Neuronal stem cell (in vitro differentiated cells): ENCODE results near the gene CC2D2B. TPM values are rescaled to one million over a fixed set of nuclear protein-coding genes. Genes with fewer than 3 reads are reported as not detected.

Experiments used
- DNase-seq: peaks from one replicate; pipeline ENCODE4 v3.0.0-alpha.2; 2013; ENCODE audit warnings: low spot score
- H2AFZ ChIP-seq: one replicate; pipeline ENCODE4 v1.6.1; 2013; ENCODE audit warnings: mild to moderate bottlenecking, low read length, inconsistent platforms
- H2AK5ac ChIP-seq: 2 replicates; pipeline ENCODE4 v1.6.1; 2013; ENCODE audit warnings: low read depth, mild to moderate bottlenecking, inconsistent platforms, low read length, moderate library complexity, mixed read lengths
- H2BK120ac ChIP-seq: 2 replicates; pipeline ENCODE4 v1.6.1; 2013; ENCODE audit warnings: low read depth, mild to moderate bottlenecking, inconsistent platforms, low read length, moderate library complexity, mixed read lengths
- H2BK12ac ChIP-seq: one replicate; pipeline ENCODE4 v1.6.1; 2013; ENCODE audit warnings: low read length, inconsistent platforms
- H2BK15ac ChIP-seq: 2 replicates; pipeline ENCODE4 v1.6.1; 2013; ENCODE audit warnings: mild to moderate bottlenecking, low read length, inconsistent platforms, mixed read lengths
- H2BK5ac ChIP-seq: one replicate; pipeline ENCODE4 v1.6.1; 2013; ENCODE audit warnings: inconsistent platforms, mild to moderate bottlenecking, low read length, moderate library complexity
- H3K14ac ChIP-seq: one replicate; pipeline ENCODE4 v1.6.1; 2013; ENCODE audit warnings: low read length, inconsistent platforms
- H3K18ac ChIP-seq: 2 replicates; pipeline ENCODE4 v1.6.1; 2013; ENCODE audit warnings: low read length, inconsistent platforms
- H3K23ac ChIP-seq: 2 replicates; pipeline ENCODE4 v1.6.1; 2013; ENCODE audit warnings: low read depth, mild to moderate bottlenecking, mixed read lengths, low read length, inconsistent platforms; ENCODE audit not compliant: poor library complexity
- H3K27ac ChIP-seq: replicated peaks from 3 replicates; pipeline ENCODE4 v1.5.1; 2013; ENCODE audit warnings: low read length, inconsistent platforms
- H3K27me3 ChIP-seq, 3 experiments: 2 replicates each; pipeline ENCODE4 v1.6.1; 2013; ENCODE audit warnings: low read length in 3 of 3, mild to moderate bottlenecking in 2 of 3, inconsistent platforms in 1 of 3, low read depth in 1 of 3, mixed read lengths in 1 of 3, moderate library complexity in 1 of 3; ENCODE audit not compliant: control insufficient read depth in 3 of 3, insufficient read depth in 3 of 3
- H3K36me3 ChIP-seq, 2 donors: replicated peaks in 1 of 2; 2 replicates each; pipeline ENCODE4 v1.6.1; 2013; ENCODE audit warnings: low read length in 2 of 2; ENCODE audit not compliant: control insufficient read depth in 2 of 2, insufficient read depth in 2 of 2
- H3K4ac ChIP-seq: 2 replicates; pipeline ENCODE4 v1.6.1; 2013; ENCODE audit warnings: inconsistent platforms, mild to moderate bottlenecking, low read length, moderate library complexity
- H3K4me1 ChIP-seq, 2 donors: 1 replicate in 1 of 2; 2 replicates in 1 of 2; pipeline ENCODE4 v1.6.1; 2013; ENCODE audit warnings: low read length in 2 of 2, low read depth in 1 of 2; ENCODE audit not compliant: control insufficient read depth in 2 of 2, insufficient read depth in 1 of 2
- H3K4me2 ChIP-seq: one replicate; pipeline ENCODE4 v1.6.1; 2013; ENCODE audit warnings: mild to moderate bottlenecking, low read length, inconsistent platforms; ENCODE audit not compliant: insufficient read depth, poor library complexity, severe bottlenecking
- H3K4me3 ChIP-seq, 2 donors: 2 replicates each; pipeline ENCODE4 v1.5.1; 2013; ENCODE audit warnings: low read length in 2 of 2, mild to moderate bottlenecking in 2 of 2, inconsistent platforms in 1 of 2, moderate library complexity in 1 of 2
- H3K79me1 ChIP-seq: one replicate; pipeline ENCODE4 v1.6.1; 2013; ENCODE audit warnings: low read depth, mild to moderate bottlenecking, inconsistent platforms, low read length, moderate library complexity
- H3K9ac ChIP-seq: one replicate; pipeline ENCODE4 v1.6.1; 2013; ENCODE audit warnings: mild to moderate bottlenecking, low read depth, low read length, inconsistent platforms; ENCODE audit not compliant: poor library complexity
- H3K9me3 ChIP-seq, 2 donors: replicated peaks in 1 of 2; 2 replicates each; pipeline versions ENCODE3 to v1.6.1; 2013; ENCODE audit warnings: low read length in 2 of 2, mild to moderate bottlenecking in 2 of 2, inconsistent platforms in 1 of 2, low read depth in 1 of 2, mixed read lengths in 1 of 2, moderate library complexity in 1 of 2; ENCODE audit not compliant: control insufficient read depth in 2 of 2, insufficient read depth in 1 of 2
- H4K8ac ChIP-seq: one replicate; pipeline ENCODE4 v1.6.1; 2013; ENCODE audit warnings: low read depth, mild to moderate bottlenecking, inconsistent platforms, low read length, moderate library complexity
- H4K91ac ChIP-seq: one replicate; pipeline ENCODE4 v1.6.1; 2013; ENCODE audit warnings: low read length, low read depth, mild to moderate bottlenecking, inconsistent platforms; ENCODE audit not compliant: poor library complexity
- WGBS, 2 donors: extraction: QIAGEN DNeasy Blood & Tissue Kit; methylation state at CpG; one replicate each; pipeline ENCODE4 v1.1.7; 2013; ENCODE audit warnings: missing lambda C conversion rate in 2 of 2, mixed read lengths in 1 of 2; ENCODE audit not compliant: insufficient read length in 2 of 2, insufficient replicate concordance in 1 of 2; ENCODE audit errors: extremely low coverage in 2 of 2; 5-methylcytosine and 5-hydroxymethylcytosine counted together
- polyA plus RNA-seq, 2 experiments: library from polyadenylated mRNA; stranded (reverse); fragments of 200-250 nt; gene quantifications; one replicate each; pipeline ENCODE4 v1.2.3, GENCODE V29; 2013

Gene CC2D2B, protein sequence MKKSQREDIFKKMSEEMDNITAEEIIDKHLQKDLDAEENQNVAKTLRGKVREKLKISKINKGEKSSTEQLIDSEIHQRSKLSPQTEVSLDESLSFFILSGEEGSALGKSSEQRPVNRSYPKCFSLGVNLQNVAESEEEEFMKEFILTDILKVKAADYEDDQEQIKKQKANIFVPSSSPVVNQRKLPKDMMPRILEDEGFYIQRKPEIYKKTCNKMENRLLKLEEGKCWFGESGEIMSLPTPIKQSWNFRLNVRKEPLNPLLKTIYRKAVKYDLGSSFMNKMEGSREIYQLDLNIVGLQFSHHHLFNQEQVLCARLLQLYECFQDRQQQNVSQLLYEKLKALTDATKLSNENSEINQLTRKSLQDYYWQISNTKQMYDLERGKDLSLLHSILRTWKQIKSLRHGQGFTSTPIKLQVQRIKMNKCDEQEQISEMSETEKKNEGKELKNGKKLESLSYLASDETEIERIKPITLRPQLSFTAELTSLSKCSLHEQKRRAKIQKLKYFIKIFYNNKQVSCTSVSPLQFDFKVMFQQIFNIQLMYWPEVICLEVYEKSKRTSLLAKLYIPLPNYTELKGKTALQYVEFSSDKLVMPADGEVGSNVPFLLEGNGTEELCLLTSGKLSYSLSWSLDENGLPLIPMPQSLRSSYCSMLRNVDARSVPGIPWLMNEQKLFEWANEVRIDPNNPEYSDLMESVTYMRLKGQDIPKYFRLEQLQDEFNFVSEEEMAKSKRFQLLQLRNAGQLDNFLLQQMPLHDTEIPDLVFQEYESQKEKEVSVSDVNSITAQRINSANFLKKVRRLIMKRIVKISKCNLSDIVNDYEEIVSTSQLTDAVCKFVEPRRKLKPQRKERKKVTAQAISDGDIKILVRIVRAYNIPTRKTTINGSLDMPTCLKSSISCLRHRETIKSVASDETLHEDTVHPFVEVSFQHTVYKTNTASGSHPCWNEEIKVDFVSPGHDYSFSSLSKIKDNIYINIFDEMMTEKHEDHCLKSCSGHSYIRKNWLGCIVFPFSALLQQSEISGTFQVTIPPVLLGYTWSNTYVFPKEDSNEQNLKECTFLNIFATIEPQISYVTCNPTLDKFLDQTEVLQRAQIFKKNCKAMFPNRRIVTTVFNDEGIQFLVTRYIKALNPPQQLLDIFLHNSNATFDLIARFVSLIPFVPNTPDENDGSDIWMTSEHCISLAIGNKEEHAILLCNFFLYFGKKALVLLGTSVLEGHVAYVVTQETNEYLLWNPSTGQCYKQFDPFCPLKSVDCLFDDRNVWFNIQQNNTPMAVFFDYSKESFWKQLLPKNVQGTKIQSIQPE (N-terminal part only)
- 0.11 TPM for polyA plus RNA-seq (2013, experiment 1 of 2)
- polyA plus RNA-seq (2013, experiment 2 of 2): 0.12 TPM

DNA sequence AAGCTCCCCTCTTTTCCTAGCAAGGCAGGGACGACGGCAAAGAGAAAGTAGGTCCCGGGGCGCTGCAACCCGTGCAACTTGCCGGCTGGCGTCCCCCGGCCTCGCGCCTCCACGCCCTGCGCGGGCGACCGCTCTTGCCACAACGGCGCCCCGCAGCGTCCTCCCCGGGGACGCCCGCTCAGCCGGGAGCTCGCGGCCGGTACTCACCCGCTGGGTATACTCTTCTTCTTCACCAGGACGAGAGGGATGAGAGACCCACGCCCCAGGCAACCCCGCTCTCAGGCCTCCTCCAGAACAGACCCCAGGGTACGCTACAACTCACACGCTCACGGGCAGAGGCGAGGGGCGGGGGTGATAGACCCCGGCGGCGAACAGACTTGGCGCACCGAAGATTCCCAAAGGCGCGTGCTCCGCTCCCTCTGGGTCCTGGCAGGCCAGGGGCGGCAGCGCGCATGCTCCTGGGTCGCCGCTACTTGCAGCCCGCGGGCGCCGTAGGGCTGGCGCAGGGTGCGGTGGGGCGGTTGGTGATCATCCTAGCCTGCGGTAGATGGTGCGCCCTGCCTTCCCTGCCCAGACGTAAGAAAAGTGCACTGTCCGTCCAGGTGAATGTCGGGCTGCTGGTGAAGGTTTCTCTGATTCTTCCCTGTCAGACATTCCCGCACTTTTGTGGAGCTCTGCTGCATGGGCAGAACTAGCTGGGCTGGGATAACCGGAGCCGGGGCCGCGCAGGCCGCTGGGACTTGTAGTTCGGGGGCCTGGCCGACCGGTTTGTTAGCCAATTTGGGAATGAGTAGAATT lies at the start of gene CC2D2B:
Gene CC2D2B, plus strand, starts transcription at position 520 of the 798 bp plus-strand sequence. CDS start 3,349 bp downstream, outside the sequence.
- Histone ChIP-seq H3K23ac (peak within 1 kb of the TSS; percentile 66), H2BK15ac (peak within 1 kb of the TSS; percentile 72), H3K4me3 (peak within 1 kb of the TSS; percentile 92 to 96), H3K9ac (peak within 1 kb of the TSS; percentile 87), H3K4me2 (peak within 1 kb of the TSS; percentile 63), H3K36me3 (peaks cover 6 to 21% of the 10 kb centered on the region in 2 donors), H3K27ac (peak within 1 kb of the TSS; percentile 77), H3K4me1 (peaks cover 0 to 2% of the 10 kb centered on the region in 2 donors), H3K79me1 (no peaks in the 10 kb centered on the region), H3K14ac (peak within 1 kb of the TSS; percentile 85), H3K4ac (no peak within 1 kb of the TSS), H4K8ac (peak within 1 kb of the TSS; percentile 26), H4K91ac (no peak within 1 kb of the TSS), H2AFZ (peak within 1 kb of the TSS; percentile 99), H2BK12ac (no peak within 1 kb of the TSS), H3K18ac (peak within 1 kb of the TSS; percentile 93), H2AK5ac (no peak within 1 kb of the TSS), H3K9me3 (no peaks in the 10 kb centered on the region), H2BK5ac (peak within 1 kb of the TSS; percentile 15), H3K27me3 (peaks cover 0 to 4% (median 0%) of the 10 kb centered on the region in 3 experiments), H2BK120ac (peak within 1 kb of the TSS; percentile 21)
- no CpG with 5 or more reads among the region's 69 CpGs for WGBS, 2 donors
- peak; percentile 82 for DNase-seq

DNA sequence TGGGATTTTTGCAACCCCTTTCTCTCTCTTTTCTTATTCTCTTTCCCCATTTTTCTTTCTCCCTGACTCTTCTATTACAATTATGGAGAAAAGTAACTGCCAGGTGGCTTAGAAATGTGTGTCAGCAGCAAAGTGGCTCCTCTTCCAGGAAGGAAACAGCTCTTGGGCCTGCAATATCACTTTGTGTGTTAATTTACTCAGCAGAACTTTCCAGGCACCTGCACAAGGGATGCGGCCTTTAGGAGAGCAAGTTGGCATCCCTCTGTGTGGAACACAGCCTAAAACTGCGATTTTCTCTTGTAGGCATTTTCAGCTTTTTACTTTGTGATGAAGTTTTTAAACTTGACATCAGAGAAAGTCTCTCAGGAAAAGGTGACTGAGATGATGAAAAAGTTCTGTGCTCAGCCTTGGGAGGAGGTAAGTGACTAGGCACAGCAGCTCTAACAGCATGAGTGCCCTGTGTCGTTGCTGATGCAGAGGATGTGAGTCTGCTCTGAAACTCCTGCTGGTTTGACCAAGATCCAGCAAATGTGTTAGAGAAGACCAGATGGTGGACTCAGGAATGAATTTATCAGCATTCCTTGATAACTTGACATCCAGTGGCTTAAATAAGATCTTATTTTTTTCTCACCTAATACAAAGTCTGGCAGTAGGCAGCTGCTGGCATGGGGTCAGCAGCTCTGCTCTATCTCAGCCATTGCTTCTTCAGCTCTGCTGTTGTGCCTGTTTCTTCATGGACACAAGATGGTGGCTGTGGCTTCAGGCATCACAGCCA lies 47.4 kb upstream of the CC2D2B start:
- no peak overlapping the region for H2BK12ac ChIP-seq
- H2AK5ac ChIP-seq: no peak overlapping the region
- H3K14ac ChIP-seq: no peak overlapping the region
- H2BK120ac ChIP-seq: no peak overlapping the region
- H4K8ac ChIP-seq: no peak overlapping the region
- no peak overlapping the region for H3K27ac ChIP-seq
- H3K79me1 ChIP-seq: peaks cover 2% of the 10 kb centered on the region
- no peak for DNase-seq
- H3K4me2 ChIP-seq: no peak overlapping the region
- no peaks in the 10 kb centered on the region for H3K36me3 ChIP-seq
- no peak overlapping the region for H3K9ac ChIP-seq
- no peaks in the 10 kb centered on the region for H3K9me3 ChIP-seq
- H3K23ac ChIP-seq: no peak overlapping the region
- H2BK5ac ChIP-seq: no peak overlapping the region
- H4K91ac ChIP-seq: no peak overlapping the region
- no peak overlapping the region for H3K4me3 ChIP-seq
- no peak overlapping the region for H3K18ac ChIP-seq
- H2BK15ac ChIP-seq: no peak overlapping the region
- H3K27me3 ChIP-seq: no peaks in the 10 kb centered on the region
- H3K4me1 ChIP-seq: no peaks in the 10 kb centered on the region
- no peak overlapping the region for H2AFZ ChIP-seq
- H3K4ac ChIP-seq: no peak overlapping the region
- WGBS, 2 donors: no CpG with 5 or more reads among the region's 3 CpGs

DNA sequence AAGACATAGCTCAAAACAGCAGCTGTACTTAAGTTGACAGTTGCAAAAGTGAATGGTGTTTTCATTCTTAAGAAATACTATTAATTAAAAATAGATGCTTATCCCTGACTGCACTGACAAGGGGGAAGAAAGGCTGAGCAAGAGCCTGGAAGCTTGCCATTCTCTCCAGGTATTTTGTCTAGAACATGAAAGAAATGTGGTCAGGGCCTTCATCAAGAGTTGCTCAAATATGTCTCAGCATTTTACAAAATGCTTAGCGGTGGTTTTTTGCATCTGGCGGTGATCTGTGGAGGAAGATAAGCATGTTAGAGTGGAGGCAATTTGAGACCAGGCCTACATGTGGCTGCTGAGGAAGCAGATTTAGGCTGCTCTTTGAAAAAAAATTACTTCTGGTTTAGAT lies 46.4 kb upstream of the CC2D2B start:
- H3K23ac ChIP-seq: no peak overlapping the region
- peaks cover 2% of the 10 kb centered on the region for H3K79me1 ChIP-seq
- no peak overlapping the region for H2BK120ac ChIP-seq
- H3K4me2 ChIP-seq: no peak overlapping the region
- no peak overlapping the region for H2AFZ ChIP-seq
- no peaks in the 10 kb centered on the region for H3K4me1 ChIP-seq
- H3K9ac ChIP-seq: no peak overlapping the region
- H3K36me3 ChIP-seq: no peaks in the 10 kb centered on the region
- no peak overlapping the region for H3K4ac ChIP-seq
- H3K14ac ChIP-seq: no peak overlapping the region
- H3K27ac ChIP-seq: no peak overlapping the region
- H4K8ac ChIP-seq: no peak overlapping the region
- H2BK15ac ChIP-seq: no peak overlapping the region
- H2BK12ac ChIP-seq: no peak overlapping the region
- DNase-seq: no peak
- H3K9me3 ChIP-seq: no peaks in the 10 kb centered on the region
- no peak overlapping the region for H2AK5ac ChIP-seq
- WGBS, 2 donors: no CpG with 5 or more reads among the region's 2 CpGs
- H2BK5ac ChIP-seq: no peak overlapping the region
- no peaks in the 10 kb centered on the region for H3K27me3 ChIP-seq
- no peak overlapping the region for H3K4me3 ChIP-seq
- no peak overlapping the region for H3K18ac ChIP-seq
- H4K91ac ChIP-seq: no peak overlapping the region
